HepG2 (cell line): ENCODE results near the gene MICB.

ENCODE experiments used
- NFE2L1 ChIP-seq: sonication (generic); formaldehyde crosslinking; IDR thresholded peaks from 2 replicates; pipeline ENCODE4 v1.4.0; 2020; ENCODE audit warnings: missing genetic modification reagents, mild to moderate bottlenecking, borderline replicate concordance
- ZNF431 ChIP-seq: sonication (generic); formaldehyde crosslinking; IDR thresholded peaks from 2 replicates; pipeline ENCODE4 v1.9.0; 2022; ENCODE audit warnings: missing genetic modification reagents, low read depth, mild to moderate bottlenecking, borderline replicate concordance
- ZZZ3 ChIP-seq: sonication (generic); formaldehyde crosslinking; IDR thresholded peaks from 2 replicates; pipeline ENCODE4 v1.4.0; 2020; ENCODE audit warnings: missing genetic modification reagents, mild to moderate bottlenecking, borderline replicate concordance
- TF ChIP-seq, protein P1 (sequence below): sonication (generic); formaldehyde crosslinking; IDR thresholded peaks from 2 replicates; pipeline ENCODE4 v1.4.0; 2020; ENCODE audit warnings: missing genetic modification reagents

DNA sequence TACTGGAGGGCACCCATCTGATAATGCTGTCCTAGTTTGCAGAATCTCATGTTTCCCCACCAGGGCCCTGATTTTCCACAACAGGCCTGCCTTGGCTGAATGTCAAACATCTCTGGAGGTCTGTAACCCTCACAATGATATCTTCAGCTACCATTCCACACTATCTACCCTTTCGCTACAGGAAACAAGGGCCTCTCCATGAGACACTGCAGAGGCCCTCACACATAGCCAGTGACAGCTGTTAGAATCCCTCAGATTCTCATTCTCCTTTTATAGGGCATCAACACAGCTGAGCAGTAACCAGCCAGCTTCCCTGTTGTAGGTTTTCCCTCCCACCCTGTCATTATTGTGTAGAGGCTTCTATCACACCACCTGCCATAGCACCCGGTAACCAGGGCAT lies 29.6 kb upstream of the MICB start:
- TF ChIP-seq, protein P1, sequence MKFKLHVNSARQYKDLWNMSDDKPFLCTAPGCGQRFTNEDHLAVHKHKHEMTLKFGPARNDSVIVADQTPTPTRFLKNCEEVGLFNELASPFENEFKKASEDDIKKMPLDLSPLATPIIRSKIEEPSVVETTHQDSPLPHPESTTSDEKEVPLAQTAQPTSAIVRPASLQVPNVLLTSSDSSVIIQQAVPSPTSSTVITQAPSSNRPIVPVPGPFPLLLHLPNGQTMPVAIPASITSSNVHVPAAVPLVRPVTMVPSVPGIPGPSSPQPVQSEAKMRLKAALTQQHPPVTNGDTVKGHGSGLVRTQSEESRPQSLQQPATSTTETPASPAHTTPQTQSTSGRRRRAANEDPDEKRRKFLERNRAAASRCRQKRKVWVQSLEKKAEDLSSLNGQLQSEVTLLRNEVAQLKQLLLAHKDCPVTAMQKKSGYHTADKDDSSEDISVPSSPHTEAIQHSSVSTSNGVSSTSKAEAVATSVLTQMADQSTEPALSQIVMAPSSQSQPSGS (CRISPR knock-in tag), result no peak
- no peak for TF ChIP-seq NFE2L1 (CRISPR knock-in tag)
- no peak for TF ChIP-seq ZNF431 (CRISPR knock-in tag)
- no peak for TF ChIP-seq ZZZ3
